Central memory CD8-positive, alpha-beta T cell (primary cell): Measurements from ENCODE around the gene PLXNA4.

ENCODE experiments used
- ATAC-seq: fragments of 150-1000 bp; cut with Tn5 transposase; replicated peaks from 2 replicates; pipeline ENCODE4 v1.10.0; 2022; ENCODE audit warnings: mild to moderate bottlenecking, moderate FRiP score, moderate number of reproducible peaks; ENCODE audit not compliant: poor library complexity, severe bottlenecking; ENCODE audit errors: extremely low read depth
- DNase-seq, 2 donors: peaks; one replicate each; pipeline ENCODE4 v3.0.0; 2021; ENCODE audit warnings: low spot score in 2 of 2
- H3K27ac Mint-ChIP-seq: one replicate; pipeline ENCODE4 v1.8.0; 2022; ENCODE audit warnings: low read depth, mild to moderate bottlenecking, moderate library complexity, mixed read lengths
- H3K27me3 Mint-ChIP-seq: one replicate; pipeline ENCODE4 v1.8.0; 2022; ENCODE audit warnings: mixed read lengths
- H3K36me3 Mint-ChIP-seq: one replicate; pipeline ENCODE4 v1.8.0; 2022; ENCODE audit warnings: mild to moderate bottlenecking, moderate library complexity, mixed read lengths; ENCODE audit not compliant: insufficient read depth
- H3K4me1 Mint-ChIP-seq: one replicate; pipeline ENCODE4 v1.8.0; 2022; ENCODE audit warnings: mixed read lengths
- H3K4me3 Mint-ChIP-seq: one replicate; pipeline ENCODE4 v1.8.0; 2022; ENCODE audit warnings: mild to moderate bottlenecking, moderate library complexity, mixed read lengths
- H3K9me3 Mint-ChIP-seq: one replicate; pipeline ENCODE4 v1.8.0; 2022; ENCODE audit warnings: mixed read lengths

Gene PLXNA4

GRCh38 chr7:132089356-132089755 is 486.9 kb downstream of the PLXNA4 start:
- ATAC-seq = no peak
- H3K36me3 Mint-ChIP-seq = no peaks in the 10 kb centered on the region
- no peaks in the 10 kb centered on the region for H3K4me1 Mint-ChIP-seq

DNA sequence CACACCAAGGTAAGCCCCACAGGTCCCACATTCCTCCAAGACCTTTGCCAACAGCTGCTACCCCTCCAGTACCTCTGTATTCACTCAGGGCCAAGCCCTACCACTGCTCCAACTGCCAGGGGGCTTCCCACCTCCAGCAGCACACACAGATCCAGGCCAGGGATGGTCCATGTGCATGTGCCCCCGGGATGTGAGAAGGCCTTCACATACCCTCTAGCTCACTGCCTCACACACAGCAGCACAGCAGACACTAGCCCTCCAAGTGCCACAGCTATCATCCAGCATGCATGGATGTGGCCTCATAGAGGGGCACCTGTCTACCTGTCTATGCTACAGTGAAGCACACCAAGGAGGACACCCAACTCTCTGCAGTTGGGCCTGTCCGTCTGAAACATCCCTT is 488.8 kb downstream of the PLXNA4 start:
- no peaks in the 10 kb centered on the region for H3K9me3 Mint-ChIP-seq
- no peak for ATAC-seq
- peaks cover 47% of the 10 kb centered on the region for H3K27me3 Mint-ChIP-seq
- H3K36me3 Mint-ChIP-seq = no peaks in the 10 kb centered on the region
- no peak overlapping the region for H3K4me3 Mint-ChIP-seq
- no peaks in the 10 kb centered on the region for H3K4me1 Mint-ChIP-seq
- H3K27ac Mint-ChIP-seq = no peak overlapping the region
- DNase-seq = no peak

More at GRCh38 chr7:132089356-132089755, 486.9 kb downstream of the PLXNA4 start:
- no peak overlapping the region for H3K4me3 Mint-ChIP-seq
- no peak for DNase-seq
- peaks cover 36% of the 10 kb centered on the region for H3K27me3 Mint-ChIP-seq
- no peak overlapping the region for H3K27ac Mint-ChIP-seq
- no peaks in the 10 kb centered on the region for H3K9me3 Mint-ChIP-seq

- Mint-ChIP-seq H3K36me3 (no peaks in the 10 kb centered on the region), H3K4me1 (no peaks in the 10 kb centered on the region), H3K27ac (no peak overlapping the region), H3K4me3 (no peak overlapping the region), H3K9me3 (no peaks in the 10 kb centered on the region), H3K27me3 (peaks cover 64% of the 10 kb centered on the region)
- no peak for ATAC-seq
- no peak for DNase-seq
These were observed 491.4 kb downstream of the PLXNA4 start for GRCh38 chr7:132084776-132085388.

GRCh38 chr7:132083537-132084123 is 492.6 kb downstream of the PLXNA4 start:
- Mint-ChIP-seq H3K9me3 (no peaks in the 10 kb centered on the region), H3K36me3 (no peaks in the 10 kb centered on the region), H3K27ac (no peak overlapping the region), H3K27me3 (peaks cover 66% of the 10 kb centered on the region), H3K4me1 (no peaks in the 10 kb centered on the region), H3K4me3 (no peak overlapping the region)
- ATAC-seq (no peak), DNase-seq (no peak)

DNA sequence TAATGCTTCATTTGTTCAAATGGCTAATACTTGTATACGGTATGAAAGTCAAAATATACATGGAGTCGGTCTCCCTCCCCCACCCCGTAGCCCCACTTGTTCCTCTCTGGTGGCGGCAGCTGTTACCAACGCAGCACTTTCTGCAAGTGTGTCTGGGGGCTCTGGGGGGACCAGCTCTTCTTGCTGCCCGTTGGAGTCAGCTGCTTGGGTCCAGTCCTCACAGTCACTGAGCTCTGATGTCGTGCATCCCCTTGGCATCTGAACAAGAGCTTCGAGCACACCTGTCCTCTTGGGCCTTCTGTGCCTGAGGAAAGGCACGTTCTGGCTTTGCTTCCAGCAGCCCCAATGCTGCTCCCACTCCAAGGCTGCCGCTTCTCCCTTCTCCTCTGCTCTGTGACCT is 493.1 kb downstream of the PLXNA4 start:
- H3K4me1 Mint-ChIP-seq = no peaks in the 10 kb centered on the region
- no peak overlapping the region for H3K4me3 Mint-ChIP-seq
- DNase-seq = no peak
- no peaks in the 10 kb centered on the region for H3K9me3 Mint-ChIP-seq
- peaks cover 61% of the 10 kb centered on the region for H3K27me3 Mint-ChIP-seq
- no peaks in the 10 kb centered on the region for H3K36me3 Mint-ChIP-seq
- no peak for ATAC-seq
- no peak overlapping the region for H3K27ac Mint-ChIP-seq

GRCh38 chr7:132082394-132082793 is 493.9 kb downstream of the PLXNA4 start:
- no peaks in the 10 kb centered on the region for H3K36me3 Mint-ChIP-seq
- H3K4me3 Mint-ChIP-seq = no peak overlapping the region
- H3K4me1 Mint-ChIP-seq = no peaks in the 10 kb centered on the region
- no peaks in the 10 kb centered on the region for H3K9me3 Mint-ChIP-seq
- ATAC-seq (no peak), DNase-seq (no peak)
- H3K27ac Mint-ChIP-seq = no peak overlapping the region
- peaks cover 61% of the 10 kb centered on the region for H3K27me3 Mint-ChIP-seq

DNA sequence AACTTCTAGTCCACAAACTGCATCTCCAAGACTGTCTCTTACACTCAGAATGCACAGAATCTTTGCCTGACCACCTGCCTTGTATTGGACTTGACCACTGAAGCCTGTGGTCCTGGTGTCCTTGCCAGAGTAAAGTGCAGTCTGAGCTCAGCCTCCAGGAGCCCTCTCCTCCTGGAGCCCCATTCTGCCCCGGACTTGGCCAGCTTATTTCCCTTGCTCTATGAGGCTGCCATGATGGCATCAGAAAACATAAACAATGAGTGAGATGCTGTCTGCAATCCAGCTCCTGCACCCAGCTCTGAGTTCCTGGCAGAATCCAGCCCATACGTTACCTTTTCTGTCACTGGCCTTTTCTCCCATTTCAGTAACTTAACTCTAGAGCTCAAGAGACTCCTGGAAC is 494.6 kb downstream of the PLXNA4 start:
- ATAC-seq (no peak), DNase-seq (no peak)
- Mint-ChIP-seq H3K27me3 (peaks cover 68% of the 10 kb centered on the region), H3K36me3 (no peaks in the 10 kb centered on the region), H3K9me3 (no peaks in the 10 kb centered on the region), H3K4me1 (no peaks in the 10 kb centered on the region), H3K4me3 (no peak overlapping the region), H3K27ac (no peak overlapping the region)

- H3K36me3 Mint-ChIP-seq = no peaks in the 10 kb centered on the region
- H3K27ac Mint-ChIP-seq = no peak overlapping the region
- no peak for DNase-seq
- no peaks in the 10 kb centered on the region for H3K4me1 Mint-ChIP-seq
- ATAC-seq = no peak
- peaks cover 74% of the 10 kb centered on the region for H3K27me3 Mint-ChIP-seq
- H3K4me3 Mint-ChIP-seq = no peak overlapping the region
- H3K9me3 Mint-ChIP-seq = no peaks in the 10 kb centered on the region
These were observed 495.2 kb downstream of the PLXNA4 start for GRCh38 chr7:132080967-132081668.

DNA sequence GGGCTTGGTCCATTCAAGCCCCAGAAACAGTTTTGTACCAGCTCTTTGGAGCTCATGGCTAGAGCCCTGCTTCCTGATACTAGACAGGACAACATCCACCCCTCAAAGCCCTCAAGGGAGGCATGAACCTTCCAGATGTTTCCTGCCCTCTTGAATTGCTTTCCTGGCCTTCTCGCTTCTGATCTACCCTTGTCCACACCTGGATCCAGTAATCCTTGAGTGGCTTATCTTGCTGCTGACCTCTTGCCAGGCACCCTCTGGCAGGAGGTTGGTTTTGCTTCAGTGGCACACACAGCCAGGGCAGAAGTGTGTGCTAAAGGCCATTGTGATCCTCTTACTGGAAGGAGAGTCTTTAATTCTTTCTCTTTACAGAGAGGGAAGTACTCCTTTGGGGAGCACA is 495.8 kb downstream of the PLXNA4 start:
- no peaks in the 10 kb centered on the region for H3K4me1 Mint-ChIP-seq
- no peaks in the 10 kb centered on the region for H3K36me3 Mint-ChIP-seq
- H3K9me3 Mint-ChIP-seq = no peaks in the 10 kb centered on the region
- ATAC-seq (no peak), DNase-seq (no peak)
- peaks cover 76% of the 10 kb centered on the region for H3K27me3 Mint-ChIP-seq
- no peak overlapping the region for H3K4me3 Mint-ChIP-seq
- H3K27ac Mint-ChIP-seq = no peak overlapping the region

DNA sequence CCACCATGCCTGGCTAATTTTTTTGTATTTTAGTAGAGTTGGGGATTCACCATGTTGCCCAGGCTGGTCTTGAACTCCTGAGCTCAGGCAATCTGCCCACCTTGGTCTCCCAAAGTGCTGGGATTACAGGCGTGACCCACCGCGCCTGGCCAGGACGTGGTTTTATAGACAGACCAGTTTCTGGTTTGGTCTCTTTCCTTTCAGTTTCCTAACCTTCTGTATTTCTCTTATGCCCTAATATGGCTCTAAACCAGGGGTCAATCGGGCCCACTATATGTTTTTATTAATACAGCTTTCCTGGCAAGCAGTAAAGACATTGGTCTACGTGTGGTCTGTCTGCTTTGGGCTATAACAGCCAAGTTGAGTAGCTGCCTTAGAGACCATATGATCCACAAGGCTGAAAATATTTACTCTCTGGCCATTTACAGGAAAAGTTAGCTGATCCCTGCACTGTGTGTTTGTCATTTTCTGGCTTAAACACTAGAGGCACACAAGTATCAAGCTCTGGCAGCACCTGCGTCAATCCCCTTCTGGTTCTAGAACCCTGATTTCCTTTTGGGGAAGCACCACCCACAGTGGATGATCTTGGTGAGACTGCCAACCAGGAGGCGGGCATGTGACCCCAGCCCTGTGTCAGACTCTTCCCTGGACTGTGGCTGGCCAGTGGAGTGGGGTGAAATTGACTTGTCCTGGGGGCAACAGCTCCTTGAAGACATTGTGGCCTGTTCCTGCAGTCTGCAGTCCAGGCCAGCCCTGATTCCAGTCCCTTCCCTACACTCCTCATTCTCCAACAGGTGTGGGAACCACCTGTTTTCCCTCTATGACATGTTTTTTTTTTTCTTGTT is 497.2 kb downstream of the PLXNA4 start:
- no peaks in the 10 kb centered on the region for H3K36me3 Mint-ChIP-seq
- H3K4me3 Mint-ChIP-seq = no peak overlapping the region
- no peaks in the 10 kb centered on the region for H3K9me3 Mint-ChIP-seq
- no peak for ATAC-seq
- no peaks in the 10 kb centered on the region for H3K4me1 Mint-ChIP-seq
- H3K27ac Mint-ChIP-seq = no peak overlapping the region
- DNase-seq = no peak
- H3K27me3 Mint-ChIP-seq = peaks cover 66% of the 10 kb centered on the region

DNA sequence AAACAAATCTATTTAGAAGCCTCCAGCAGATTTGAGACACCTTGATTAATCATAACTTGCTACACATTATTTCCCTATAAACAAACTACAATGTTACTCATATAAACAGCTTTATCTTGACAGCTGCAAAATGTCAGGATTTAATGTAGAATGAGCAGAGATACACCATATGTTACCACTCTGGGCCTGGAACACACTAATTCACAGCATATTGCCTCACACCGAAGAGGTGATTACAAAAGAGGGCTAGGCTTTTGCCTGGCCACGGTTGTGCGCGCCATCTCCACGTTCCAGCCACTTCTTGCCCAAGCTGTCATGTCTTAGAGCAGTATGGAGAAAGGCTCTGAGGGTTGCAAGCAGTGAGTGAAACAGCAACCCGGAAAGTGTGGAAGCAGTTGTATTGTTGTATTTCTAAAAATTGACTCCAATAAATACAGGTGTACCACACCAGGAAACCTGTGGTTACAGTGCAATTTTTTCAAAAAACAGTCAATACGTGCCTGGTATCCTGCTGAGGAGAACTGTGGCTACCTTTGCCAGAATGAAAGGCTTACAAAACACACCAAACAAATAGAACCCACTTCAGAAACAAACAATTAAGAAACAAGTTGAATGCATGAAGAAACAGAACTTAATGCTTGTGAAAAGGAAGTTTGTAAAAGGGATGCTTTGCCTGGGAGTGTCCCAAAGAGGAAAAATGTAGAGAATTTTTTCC is 498.1 kb downstream of the PLXNA4 start:
- Mint-ChIP-seq H3K4me3 (no peak overlapping the region), H3K27me3 (peaks cover 56% of the 10 kb centered on the region), H3K36me3 (no peaks in the 10 kb centered on the region), H3K4me1 (no peaks in the 10 kb centered on the region), H3K9me3 (no peaks in the 10 kb centered on the region), H3K27ac (no peak overlapping the region)
- DNase-seq (no peak), ATAC-seq (no peak)

DNA sequence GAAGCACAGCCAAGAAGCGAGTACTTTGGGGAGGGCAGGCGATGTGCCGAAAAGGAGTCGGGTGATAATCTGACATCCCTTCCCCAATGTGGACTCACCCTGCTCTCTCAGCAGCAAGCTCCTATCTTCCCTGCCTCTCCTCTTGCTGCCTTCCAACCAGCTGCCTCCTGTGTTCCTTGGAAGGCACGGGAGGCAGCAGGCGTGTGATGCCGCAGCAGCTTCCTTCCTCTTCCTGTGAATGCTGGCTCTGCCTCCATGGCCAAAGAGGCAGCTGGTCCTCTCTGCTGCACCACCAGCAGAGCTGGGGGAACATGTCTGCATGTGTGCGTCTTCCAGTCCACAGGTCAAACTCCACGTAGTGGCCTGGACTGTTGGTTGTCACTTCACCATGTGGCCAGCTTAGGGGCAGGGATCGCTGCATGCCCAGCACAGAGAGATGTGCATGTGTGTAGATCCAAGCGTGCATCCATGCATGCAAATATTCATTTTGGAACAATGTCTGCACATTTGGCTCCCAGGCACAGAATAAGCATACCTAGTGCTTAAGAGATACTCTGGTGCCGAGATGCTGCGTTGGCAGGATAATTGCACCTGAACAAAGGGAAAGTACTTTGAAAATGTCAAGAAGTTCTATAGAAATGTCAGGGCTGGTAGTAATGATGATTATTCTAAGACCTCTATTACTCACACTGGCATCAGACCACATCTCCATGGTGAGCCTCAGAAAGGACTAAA is 499.8 kb downstream of the PLXNA4 start:
- DNase-seq (no peak), ATAC-seq (no peak)
- Mint-ChIP-seq H3K4me1 (no peaks in the 10 kb centered on the region), H3K4me3 (no peak overlapping the region), H3K9me3 (no peaks in the 10 kb centered on the region), H3K36me3 (no peaks in the 10 kb centered on the region), H3K27ac (no peak overlapping the region), H3K27me3 (peaks cover 42% of the 10 kb centered on the region)
